GM20000 (cell line): ENCODE measurements around the gene SLC25A2.
"Not testable (repeated sequence)": the region's sequence is repeated elsewhere in the genome, so short reads cannot be mapped to it uniquely, and the experiment has no call there.

Experiments
- DNase-seq: peaks from one replicate; pipeline ENCODE4 v3.0.0; 2012; ENCODE audit warnings: low spot score
- TF ChIP-seq, protein P1 (sequence below): IDR thresholded peaks from 2 replicates; pipeline ENCODE4 v1.5.1; 2012; ENCODE audit warnings: mild to moderate bottlenecking, control low read depth; ENCODE audit errors: extremely low read depth, missing control alignments

SLC25A2 gene

DNA sequence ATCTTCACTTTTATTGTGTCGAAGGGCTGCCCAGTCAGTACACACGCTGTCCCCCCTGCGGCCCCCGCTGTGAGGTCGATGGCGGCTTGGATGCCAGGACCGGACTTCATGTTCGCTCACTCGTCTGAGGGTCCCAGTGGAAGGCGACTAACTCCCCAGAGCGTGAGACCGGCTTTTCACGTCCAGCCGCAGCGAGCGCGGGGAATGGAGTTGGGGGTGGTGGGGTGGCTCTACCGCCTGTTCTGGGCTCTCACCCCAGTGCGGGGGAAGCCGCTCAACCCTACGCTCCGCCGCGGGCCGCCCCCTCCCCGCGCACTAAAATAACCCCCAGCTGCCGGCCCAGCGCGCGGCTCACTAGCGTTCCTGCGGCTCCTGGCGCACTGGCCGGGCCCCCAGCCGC, at the start of gene SLC25A2:
TSS of gene SLC25A2 (minus strand) at position 294 of the 400 bp plus-strand sequence. CDS start at position 110, 184 bp downstream.
- TF ChIP-seq, protein P1, sequence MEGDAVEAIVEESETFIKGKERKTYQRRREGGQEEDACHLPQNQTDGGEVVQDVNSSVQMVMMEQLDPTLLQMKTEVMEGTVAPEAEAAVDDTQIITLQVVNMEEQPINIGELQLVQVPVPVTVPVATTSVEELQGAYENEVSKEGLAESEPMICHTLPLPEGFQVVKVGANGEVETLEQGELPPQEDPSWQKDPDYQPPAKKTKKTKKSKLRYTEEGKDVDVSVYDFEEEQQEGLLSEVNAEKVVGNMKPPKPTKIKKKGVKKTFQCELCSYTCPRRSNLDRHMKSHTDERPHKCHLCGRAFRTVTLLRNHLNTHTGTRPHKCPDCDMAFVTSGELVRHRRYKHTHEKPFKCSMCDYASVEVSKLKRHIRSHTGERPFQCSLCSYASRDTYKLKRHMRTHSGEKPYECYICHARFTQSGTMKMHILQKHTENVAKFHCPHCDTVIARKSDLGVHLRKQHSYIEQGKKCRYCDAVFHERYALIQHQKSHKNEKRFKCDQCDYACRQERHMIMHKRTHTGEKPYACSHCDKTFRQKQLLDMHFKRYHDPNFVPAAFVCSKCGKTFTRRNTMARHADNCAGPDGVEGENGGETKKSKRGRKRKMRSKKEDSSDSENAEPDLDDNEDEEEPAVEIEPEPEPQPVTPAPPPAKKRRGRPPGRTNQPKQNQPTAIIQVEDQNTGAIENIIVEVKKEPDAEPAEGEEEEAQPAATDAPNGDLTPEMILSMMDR = no peak
- no peak for DNase-seq

DNA sequence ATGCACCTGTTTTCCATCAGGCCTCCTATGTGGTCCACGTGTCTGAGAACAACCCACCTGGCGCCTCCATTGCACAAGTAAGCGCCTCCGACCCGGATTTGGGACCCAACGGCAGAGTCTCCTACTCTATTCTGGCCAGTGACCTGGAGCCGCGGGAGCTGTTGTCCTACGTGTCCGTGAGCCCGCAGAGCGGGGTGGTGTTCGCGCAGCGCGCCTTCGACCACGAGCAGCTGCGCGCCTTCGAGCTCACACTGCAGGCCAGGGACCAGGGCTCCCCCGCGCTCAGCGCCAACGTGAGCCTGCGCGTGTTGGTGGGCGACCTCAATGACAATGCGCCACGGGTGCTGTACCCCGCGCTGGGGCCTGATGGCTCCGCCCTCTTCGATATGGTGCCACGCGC, 47.7 kb upstream of the SLC25A2 start:
- DNase-seq = no peak
- TF ChIP-seq, protein P1 = no peak

DNA sequence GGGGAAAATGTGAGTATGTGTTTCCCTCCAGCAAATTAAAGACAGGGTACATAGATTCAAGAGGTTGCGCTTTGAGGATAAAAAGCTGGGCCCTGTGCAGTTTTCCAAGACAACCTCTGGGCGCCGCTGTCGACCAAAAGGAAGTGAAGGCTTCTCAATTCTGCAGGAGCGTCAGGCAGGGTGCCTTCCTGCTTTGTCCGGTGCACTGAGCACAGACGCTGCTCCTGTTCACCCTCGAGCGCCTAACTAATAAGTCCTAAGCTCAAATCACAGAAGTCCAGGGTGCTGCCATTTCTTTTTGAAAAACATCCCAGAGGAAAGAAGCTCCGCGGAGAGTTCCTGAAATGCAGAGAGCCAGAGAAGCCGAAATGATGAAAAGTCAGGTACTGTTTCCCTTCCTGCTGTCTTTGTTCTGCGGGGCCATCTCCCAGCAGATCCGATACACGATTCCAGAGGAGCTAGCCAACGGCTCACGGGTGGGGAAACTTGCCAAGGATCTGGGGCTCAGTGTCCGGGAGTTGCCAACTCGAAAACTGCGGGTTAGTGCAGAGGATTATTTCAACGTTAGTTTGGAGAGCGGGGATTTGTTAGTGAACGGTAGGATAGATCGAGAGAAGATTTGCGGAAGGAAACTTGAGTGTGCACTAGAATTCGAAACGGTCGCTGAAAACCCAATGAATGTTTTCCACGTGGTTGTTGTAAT, 46.2 kb upstream of the SLC25A2 start, which contains the start of gene PCDHGB1:
TSS of gene PCDHGB1 (plus strand) at position 183 of the 703 bp plus-strand sequence. CDS start at position 345, 162 bp downstream.
- TF ChIP-seq, protein P1 = peak; percentile 67
- peak; percentile 85 for DNase-seq

DNA sequence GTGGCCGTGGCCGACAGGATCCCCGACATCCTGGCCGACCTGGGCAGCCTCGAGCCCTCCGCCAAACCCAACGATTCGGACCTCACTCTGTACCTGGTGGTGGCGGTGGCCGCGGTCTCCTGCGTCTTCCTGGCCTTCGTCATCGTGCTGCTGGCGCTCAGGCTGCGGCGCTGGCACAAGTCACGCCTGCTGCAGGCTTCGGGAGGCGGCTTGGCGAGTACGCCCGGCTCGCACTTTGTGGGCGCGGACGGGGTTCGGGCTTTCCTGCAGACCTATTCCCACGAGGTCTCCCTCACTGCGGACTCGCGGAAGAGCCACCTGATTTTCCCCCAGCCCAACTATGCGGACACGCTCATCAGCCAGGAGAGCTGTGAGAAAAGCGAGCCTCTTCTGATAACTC, 42.2 kb upstream of the SLC25A2 start:
- DNase-seq = not testable (repeated sequence)

DNA sequence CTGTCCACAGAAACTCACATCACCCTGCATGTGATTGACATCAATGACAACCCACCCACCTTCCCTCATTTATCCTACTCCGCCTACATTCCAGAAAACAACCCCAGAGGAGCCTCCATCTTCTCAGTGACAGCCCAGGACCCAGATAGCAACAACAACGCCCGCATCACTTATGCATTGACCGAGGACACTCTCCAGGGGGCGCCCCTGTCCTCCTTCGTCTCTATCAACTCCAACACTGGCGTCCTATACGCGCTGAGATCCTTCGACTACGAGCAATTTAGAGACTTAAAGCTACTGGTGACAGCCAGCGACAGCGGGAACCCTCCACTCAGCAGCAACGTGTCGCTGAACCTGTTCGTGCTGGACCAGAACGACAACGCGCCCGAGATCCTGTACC, 41.5 kb upstream of the SLC25A2 start:
- DNase-seq = no peak
- TF ChIP-seq, protein P1 = no peak

DNA sequence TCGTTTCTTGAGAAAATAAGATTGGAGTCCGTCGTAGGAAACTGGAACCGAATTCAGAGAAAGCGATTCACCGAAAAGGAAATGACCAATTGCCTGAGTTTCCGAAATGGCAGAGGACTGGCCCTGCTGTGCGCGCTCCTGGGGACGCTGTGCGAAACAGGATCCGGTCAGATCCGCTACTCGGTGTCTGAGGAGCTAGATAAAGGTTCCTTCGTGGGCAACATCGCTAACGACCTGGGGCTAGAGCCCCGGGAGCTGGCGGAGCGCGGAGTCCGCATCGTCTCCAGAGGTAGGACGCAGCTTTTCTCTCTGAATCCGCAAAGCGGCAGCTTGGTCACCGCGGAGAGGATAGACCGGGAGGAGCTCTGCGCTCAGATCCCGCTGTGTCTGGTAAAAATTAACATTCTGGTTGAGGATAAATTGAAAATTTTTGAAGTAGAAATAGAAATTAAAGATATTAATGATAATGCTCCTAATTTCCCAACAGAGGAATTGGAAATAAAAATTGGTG, 40.2 kb upstream of the SLC25A2 start:
- TF ChIP-seq, protein P1 = no peak

DNA sequence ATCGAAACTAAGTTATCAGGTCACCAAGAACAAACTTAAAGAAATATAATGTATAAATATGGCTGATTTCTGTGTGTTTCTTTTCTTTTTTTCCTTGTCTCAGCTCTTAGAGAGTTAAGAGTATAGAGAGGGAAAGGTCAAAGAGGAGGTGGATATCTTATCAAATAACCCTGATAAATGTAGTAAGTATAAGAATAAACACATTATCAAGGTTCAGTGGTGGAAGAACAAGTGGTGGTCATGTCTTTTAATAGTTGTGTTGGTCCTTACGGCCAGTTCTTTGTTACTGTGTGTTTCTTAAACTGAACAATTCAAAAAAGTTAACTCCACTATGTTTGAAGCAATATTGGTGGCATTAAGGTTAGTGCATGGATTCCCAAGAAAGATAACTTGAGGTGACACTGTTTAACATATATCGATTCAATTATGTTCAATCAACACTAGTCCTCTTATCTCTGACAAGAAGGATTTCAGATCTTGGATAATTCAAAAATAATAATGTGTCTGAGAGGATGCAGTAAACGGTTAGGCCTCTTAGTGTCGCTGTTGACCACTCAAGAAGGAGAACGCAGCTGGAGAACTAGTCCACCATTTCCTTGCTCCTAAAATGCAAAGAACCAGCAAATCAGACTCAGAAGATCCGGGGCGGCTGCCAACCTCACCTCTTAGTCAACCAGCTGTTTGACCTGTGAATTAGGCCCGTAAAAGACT, 39.5 kb upstream of the SLC25A2 start, which contains the start of gene PCDHGA3:
TSS of gene PCDHGA3 (plus strand) at position 588 of the 711 bp plus-strand sequence. CDS start 205 bp downstream, outside the sequence.
- TF ChIP-seq, protein P1 = peak; percentile 3
- peak; percentile 69 for DNase-seq

More for the DNA sequence above, 40.2 kb upstream of the SLC25A2 start:
- no peak for DNase-seq
